ENCODE data around the gene PSKH1.
"Not testable (repeated sequence)": the region's sequence is repeated elsewhere in the genome, so short reads cannot be mapped to it uniquely, and the experiment has no call there.

The PSKH1 gene

DNA sequence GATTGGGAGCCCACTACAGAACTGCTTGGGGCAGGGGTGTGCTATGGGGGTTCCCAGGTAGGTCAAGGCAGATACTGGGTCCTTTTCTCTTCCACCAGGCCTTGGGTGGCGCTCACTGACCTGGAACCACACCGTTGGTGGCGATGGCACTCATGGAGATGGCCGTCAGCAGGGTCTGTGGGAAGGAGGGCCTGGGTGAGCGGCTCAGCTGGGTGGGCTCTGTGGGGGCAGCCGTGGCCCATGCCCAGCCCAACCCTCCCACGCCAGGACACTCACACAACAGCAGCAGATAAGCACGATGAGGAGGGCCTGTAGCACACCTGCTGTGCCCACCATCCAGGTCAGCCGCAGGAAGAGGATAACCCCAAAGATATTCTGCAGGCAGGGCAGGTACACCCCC, 64.6 kb downstream of the PSKH1 start:
- no peak for DNase-seq (ENCODE audit: low read depth in 4 of 4, low spot score in 1 of 4)

GRCh38 chr16:67959536-67960329, 66.7 kb downstream of the PSKH1 start:
- DNase-seq (ENCODE audit: low read depth in 4 of 4, low spot score in 1 of 4): no peak

GRCh38 chr16:67961551-67961957, 68.5 kb downstream of the PSKH1 start:
- DNase-seq (ENCODE audit: low read depth in 4 of 4, low spot score in 1 of 4): no peak

DNA sequence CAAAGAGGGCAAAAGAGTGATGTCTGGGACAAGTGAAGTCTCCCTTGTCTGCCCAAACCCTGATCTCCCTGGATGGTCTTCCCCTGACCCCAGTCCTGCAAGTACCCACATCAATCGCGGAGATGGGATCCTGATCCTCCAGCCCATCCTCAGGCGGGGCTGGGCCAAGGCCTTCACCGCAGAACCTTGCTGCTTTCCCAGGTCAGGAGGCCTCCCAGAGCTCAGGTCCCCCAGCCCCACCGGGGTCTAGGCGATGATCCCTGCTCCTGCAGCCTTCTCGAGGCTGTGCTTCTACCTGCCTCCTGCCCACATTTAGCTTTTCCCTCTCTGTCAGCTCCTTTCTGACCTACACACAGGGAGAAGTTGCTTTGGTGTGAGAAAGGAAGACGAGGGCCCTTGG, 69.1 kb downstream of the PSKH1 start:
- DNase-seq (ENCODE audit: low read depth in 4 of 4, low spot score in 1 of 4): no peak

DNA sequence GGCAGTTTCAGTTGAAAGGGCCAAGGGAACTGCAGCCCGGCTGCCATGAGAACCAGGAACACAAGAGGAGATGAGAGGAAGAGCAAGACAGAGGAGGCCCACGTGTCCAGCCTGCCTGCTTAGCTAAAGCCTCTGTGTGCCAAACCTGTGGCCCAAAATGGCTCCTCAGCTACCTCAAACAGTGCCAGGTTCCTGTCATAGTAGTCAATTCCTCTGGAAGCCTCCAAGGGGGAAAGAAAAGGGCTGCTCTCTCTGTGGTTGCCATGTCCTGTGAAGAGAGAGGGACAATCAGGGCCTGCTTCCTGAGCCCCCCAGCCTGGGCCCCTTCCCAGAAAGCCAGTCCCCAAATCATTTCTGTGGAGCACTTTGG, 70.2 kb downstream of the PSKH1 start:
- no peak for DNase-seq (ENCODE audit: low read depth in 4 of 4, low spot score in 1 of 4)

- no peak for DNase-seq (ENCODE audit: low read depth in 4 of 4, low spot score in 1 of 4)
These were observed 70.7 kb downstream of the PSKH1 start for GRCh38 chr16:67963662-67964321.

- DNase-seq (ENCODE audit: low read depth in 4 of 4, low spot score in 1 of 4): no peak
These were observed 71.5 kb downstream of the PSKH1 start for GRCh38 chr16:67964477-67965131.

GRCh38 chr16:67965668-67966548, 72.9 kb downstream of the PSKH1 start:
- DNase-seq (ENCODE audit: low read depth in 4 of 4, low spot score in 1 of 4): no peak

DNA sequence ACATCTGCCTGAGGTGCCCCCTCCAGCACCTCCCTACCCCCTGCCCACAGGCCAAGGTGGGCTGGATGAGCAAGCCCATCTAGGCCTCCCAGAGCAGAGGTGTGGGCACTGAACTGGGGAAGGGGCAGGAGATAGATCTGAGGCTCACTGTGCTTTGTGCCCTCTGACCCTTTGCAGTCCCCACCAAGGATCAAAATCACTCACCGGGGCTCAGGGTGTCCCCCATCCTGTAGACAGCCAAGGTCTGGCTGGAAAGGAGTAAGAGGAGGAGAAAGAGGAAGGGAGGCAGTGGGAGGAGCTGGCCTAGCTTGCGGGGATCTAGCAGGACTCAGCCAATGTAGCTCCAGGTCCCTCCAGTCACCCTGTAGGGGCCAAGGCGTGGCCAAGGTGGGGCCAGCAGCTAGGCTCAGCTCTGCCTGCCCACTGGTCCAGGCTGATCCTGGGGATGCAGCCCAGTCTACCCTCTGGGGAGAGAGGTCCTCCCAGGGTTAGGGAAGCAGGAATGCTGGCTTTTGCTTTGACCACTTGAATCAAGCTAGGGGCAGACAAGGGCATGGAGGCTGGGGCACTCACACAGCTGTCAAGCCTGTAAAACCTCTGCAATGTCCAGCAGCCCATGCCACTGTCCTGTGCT, 73.6 kb downstream of the PSKH1 start:
- DNase-seq (ENCODE audit: low read depth in 4 of 4, low spot score in 1 of 4): no peak

DNA sequence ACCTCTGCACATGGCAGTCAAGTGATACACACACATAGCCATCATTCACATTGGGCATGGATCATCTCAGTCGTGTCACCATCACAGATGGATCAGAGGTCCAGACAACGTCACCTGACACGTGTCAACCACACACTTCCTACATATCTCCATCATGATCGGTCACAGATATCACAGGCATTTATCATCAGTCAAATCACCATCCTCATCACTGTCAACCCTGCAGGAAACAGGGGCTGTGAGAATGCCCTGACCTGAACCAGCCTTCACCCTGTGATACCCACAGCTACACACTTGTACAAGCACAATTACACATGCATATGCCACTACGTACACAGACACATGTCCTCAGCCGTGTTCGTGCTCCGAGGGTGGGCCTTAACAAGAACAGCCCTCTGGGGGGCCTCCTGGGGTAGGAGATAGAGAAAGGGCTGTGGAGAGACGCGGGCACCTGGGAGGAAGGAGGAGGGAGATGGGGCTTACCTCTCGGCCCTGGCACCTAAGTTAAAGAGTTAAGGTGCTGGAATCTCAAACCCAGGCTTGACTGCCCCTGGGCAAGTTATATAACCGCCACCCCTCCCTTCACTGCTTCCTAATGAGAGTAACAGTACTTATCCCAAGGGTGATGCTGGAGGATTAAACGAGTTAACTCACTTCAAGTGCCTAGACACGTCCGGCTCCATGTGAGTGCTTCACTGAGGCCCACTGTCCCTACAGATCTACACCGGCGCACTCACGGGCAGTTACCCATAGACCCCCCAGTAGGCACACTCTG, 74.3 kb downstream of the PSKH1 start:
- DNase-seq (ENCODE audit: low read depth in 4 of 4, low spot score in 1 of 4): no peak

- DNase-seq (ENCODE audit: low read depth in 4 of 4, low spot score in 1 of 4): peak in 1 of 4 experiments; percentile 26
These were observed 74.9 kb downstream of the PSKH1 start for GRCh38 chr16:67967958-67968399.

DNA sequence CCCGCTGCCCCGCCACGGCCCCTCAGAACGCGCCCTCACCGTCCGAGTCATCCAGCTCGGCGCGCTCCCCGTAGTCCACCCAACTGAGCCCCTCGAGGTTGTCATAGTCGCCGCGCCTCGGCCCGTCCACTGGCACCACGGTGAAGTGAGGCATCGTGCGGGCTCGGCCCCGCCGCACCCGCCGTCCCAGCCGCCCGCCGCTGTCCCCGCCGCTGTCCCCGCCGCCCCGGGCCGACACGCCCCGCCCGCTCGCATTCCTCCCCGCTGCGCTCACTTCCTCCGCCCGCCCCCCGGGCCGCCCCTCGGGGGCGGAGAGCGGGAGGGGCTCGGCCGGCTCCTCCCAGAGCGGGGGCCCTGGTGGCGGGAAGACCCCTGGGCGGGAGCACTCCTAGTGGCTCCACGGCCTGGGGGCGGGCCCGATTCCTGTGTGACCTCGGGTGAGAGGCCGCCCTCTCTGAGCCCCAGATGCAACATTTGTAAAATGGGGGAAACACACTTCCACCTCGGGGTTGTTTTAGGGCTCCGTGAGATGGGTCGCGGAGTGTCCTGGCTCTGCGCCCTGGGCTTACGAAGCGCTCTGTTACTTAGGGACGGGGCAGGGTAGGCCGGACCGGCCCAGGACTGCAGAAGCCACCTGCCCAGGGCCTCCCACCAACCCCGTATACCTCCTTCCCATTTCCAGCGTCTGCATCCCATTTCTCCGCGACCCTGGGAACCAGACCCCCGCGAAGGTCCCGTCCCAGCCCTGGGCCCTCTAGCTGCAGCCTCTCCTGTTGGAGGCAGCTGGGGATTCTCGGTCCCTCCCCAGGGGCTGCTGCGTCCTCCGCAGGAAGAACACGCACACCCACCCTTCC, 75.6 kb downstream of the PSKH1 start, which contains the start of gene SLC12A4:
TSS of gene SLC12A4 (minus strand) at position 238 of the 854 bp plus-strand sequence. CDS start at position 154, 84 bp downstream.
- DNase-seq (ENCODE audit: low read depth in 4 of 4, low spot score in 1 of 4): peak; percentile 64 to 91 (median 74)

- no peak for DNase-seq (ENCODE audit: low read depth in 4 of 4, low spot score in 1 of 4)
These were observed 76.4 kb downstream of the PSKH1 start for GRCh38 chr16:67969254-67970039.

DNA sequence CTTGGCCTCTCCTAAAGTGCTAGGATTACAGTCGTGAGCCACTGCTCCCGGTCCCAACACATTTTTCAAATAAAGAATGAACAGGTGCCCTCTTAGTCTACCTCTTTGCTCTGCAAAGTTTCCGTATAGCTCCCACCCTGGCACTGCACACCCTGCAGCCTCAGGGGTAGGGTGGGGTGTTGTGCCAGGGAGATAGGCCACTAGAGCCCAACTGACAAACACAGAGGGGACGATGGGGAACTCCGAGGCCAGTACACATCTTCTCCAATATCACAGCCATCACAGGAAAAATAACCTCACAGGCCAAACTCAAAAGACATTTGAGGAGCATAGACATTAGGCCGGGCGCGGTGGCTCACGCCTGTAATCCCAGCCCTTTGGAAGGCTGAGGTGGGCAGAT, 78.1 kb downstream of the PSKH1 start:
- no peak for DNase-seq (ENCODE audit: low read depth in 4 of 4, low spot score in 1 of 4)

DNA sequence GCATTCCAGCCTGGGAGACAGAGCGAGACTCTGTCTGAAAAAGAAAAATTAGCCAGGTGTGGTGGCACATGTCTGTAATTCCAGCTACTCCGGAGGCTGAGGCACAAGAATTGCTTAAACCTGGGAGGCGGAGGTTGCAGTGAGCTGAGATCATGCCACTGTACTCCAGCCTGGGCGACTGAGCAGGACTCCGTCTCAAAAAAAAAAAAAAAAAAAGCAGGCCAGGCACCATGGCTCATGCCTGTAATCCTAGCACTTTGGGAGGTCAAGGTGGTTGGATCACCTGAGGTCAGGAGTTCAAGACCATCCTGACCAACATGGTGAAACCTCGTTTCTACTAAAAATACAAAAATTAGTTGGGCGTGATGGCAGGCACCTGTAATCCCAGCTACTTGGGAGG, 79.2 kb downstream of the PSKH1 start:
- not testable (repeated sequence) for DNase-seq (ENCODE audit: low read depth in 4 of 4, low spot score in 1 of 4)

GRCh38 chr16:67975321-67976105, 82.5 kb downstream of the PSKH1 start:
- DNase-seq (ENCODE audit: low read depth in 4 of 4, low spot score in 1 of 4): no peak

GRCh38 chr16:67976205-67976604, 83.2 kb downstream of the PSKH1 start:
- no peak for DNase-seq (ENCODE audit: low read depth in 4 of 4, low spot score in 1 of 4)

All from stimulated activated CD4-positive, alpha-beta T cell treated with anti-CD3 and anti-CD28 coated beads, Interleukin-1b, Interleukin-23, amount 100 ng/mL, for 24 hours (primary cell).